ENCODE measurements around the gene CFAP100.

Gene CFAP100

GRCh38 chr3:126465928-126466544 lies 71.3 kb downstream of the CFAP100 start:
- TF ChIP-seq TAF1 (IDR thresholded peaks at IDR 0.05; ENCODE audit: low read depth) (no peak), FOXM1 (IDR thresholded peaks at IDR 0.05; ENCODE audit: borderline replicate concordance, low read depth) (no peak), YY1 (IDR thresholded peaks at IDR 0.05; ENCODE audit: low read depth) (no peak), TCF12 (IDR thresholded peaks at IDR 0.05; ENCODE audit: low read depth) (no peak)

GRCh38 chr3:126466886-126467610 lies 72.3 kb downstream of the CFAP100 start:
- TF ChIP-seq CEBPB (IDR thresholded peaks at IDR 0.05) (no peak), MAX (IDR thresholded peaks at IDR 0.05) (no peak), RAD21 (IDR thresholded peaks at IDR 0.05; ENCODE audit: low read depth) (no peak)

GRCh38 chr3:126467611-126467955 lies 72.9 kb downstream of the CFAP100 start:
- TF ChIP-seq REST (IDR thresholded peaks at IDR 0.05; ENCODE audit: low read depth) (no peak), NFIC (IDR thresholded peaks at IDR 0.05) (no peak), FOXM1 (IDR thresholded peaks at IDR 0.05; ENCODE audit: borderline replicate concordance, low read depth) (no peak), EP300 (IDR thresholded peaks at IDR 0.05; ENCODE audit: borderline replicate concordance) (no peak), EGR1 (IDR thresholded peaks at IDR 0.05) (no peak), CREB1 (IDR thresholded peaks at IDR 0.05; ENCODE audit: low read depth) (no peak)

GRCh38 chr3:126468028-126468891 lies 73.6 kb downstream of the CFAP100 start:
- TF ChIP-seq CREB1 (IDR thresholded peaks at IDR 0.05; ENCODE audit: low read depth), result no peak
- TF ChIP-seq FOXM1 (IDR thresholded peaks at IDR 0.05; ENCODE audit: borderline replicate concordance, low read depth), result no peak
- TF ChIP-seq USF1 (IDR thresholded peaks at IDR 0.05), result no peak
- no peak for TF ChIP-seq REST (IDR thresholded peaks at IDR 0.05; ENCODE audit: low read depth)
- TF ChIP-seq CEBPB (IDR thresholded peaks at IDR 0.05), result no peak
- TF ChIP-seq RAD21 (IDR thresholded peaks at IDR 0.05; ENCODE audit: low read depth), result no peak
- TF ChIP-seq ZBTB7A (IDR thresholded peaks at IDR 0.05; ENCODE audit: low read depth), result no peak
- no peak for TF ChIP-seq NFIC (IDR thresholded peaks at IDR 0.05)
- no peak for TF ChIP-seq TCF12 (IDR thresholded peaks at IDR 0.05; ENCODE audit: low read depth)
- no peak for TF ChIP-seq TAF1 (IDR thresholded peaks at IDR 0.05; ENCODE audit: low read depth)
- TF ChIP-seq EP300 (IDR thresholded peaks at IDR 0.05; ENCODE audit: borderline replicate concordance), result no peak
- TF ChIP-seq EGR1 (IDR thresholded peaks at IDR 0.05), result no peak
- TF ChIP-seq YY1 (IDR thresholded peaks at IDR 0.05; ENCODE audit: low read depth), result no peak
- no peak for TF ChIP-seq TEAD4 (IDR thresholded peaks at IDR 0.05)
- no peak for TF ChIP-seq MAX (IDR thresholded peaks at IDR 0.05)

GRCh38 chr3:126469479-126469878 lies 74.8 kb downstream of the CFAP100 start:
- TF ChIP-seq EP300 (IDR thresholded peaks at IDR 0.05; ENCODE audit: borderline replicate concordance), result no peak
- TF ChIP-seq REST (IDR thresholded peaks at IDR 0.05; ENCODE audit: low read depth), result no peak
- no peak for TF ChIP-seq FOXM1 (IDR thresholded peaks at IDR 0.05; ENCODE audit: borderline replicate concordance, low read depth)
- no peak for TF ChIP-seq TAF1 (IDR thresholded peaks at IDR 0.05; ENCODE audit: low read depth)
- TF ChIP-seq CEBPB (IDR thresholded peaks at IDR 0.05), result no peak
- TF ChIP-seq EGR1 (IDR thresholded peaks at IDR 0.05), result no peak
- no peak for TF ChIP-seq NFIC (IDR thresholded peaks at IDR 0.05)
- no peak for TF ChIP-seq TCF12 (IDR thresholded peaks at IDR 0.05; ENCODE audit: low read depth)
- TF ChIP-seq TEAD4 (IDR thresholded peaks at IDR 0.05), result no peak

Data from Ishikawa (cell line).